Loucy (cell line): ENCODE results near the gene ECM2.

Experiments used
- EZH2phosphoT487 ChIP-seq: fragments of 200-600 bp; IDR thresholded peaks from 2 replicates; pipeline ENCODE4 v1.6.1; 2018; ENCODE audit warnings: antibody characterized with exemption, mild to moderate bottlenecking, moderate library complexity, borderline replicate concordance
- TF ChIP-seq, protein P1 (sequence below): fragments of 200-600 bp; sonication (generic); conservative IDR thresholded peaks from 2 replicates; pipeline ENCODE4 v1.5.1; 2014; ENCODE audit warnings: mild to moderate bottlenecking, antibody characterized with exemption, low read length

DNA sequence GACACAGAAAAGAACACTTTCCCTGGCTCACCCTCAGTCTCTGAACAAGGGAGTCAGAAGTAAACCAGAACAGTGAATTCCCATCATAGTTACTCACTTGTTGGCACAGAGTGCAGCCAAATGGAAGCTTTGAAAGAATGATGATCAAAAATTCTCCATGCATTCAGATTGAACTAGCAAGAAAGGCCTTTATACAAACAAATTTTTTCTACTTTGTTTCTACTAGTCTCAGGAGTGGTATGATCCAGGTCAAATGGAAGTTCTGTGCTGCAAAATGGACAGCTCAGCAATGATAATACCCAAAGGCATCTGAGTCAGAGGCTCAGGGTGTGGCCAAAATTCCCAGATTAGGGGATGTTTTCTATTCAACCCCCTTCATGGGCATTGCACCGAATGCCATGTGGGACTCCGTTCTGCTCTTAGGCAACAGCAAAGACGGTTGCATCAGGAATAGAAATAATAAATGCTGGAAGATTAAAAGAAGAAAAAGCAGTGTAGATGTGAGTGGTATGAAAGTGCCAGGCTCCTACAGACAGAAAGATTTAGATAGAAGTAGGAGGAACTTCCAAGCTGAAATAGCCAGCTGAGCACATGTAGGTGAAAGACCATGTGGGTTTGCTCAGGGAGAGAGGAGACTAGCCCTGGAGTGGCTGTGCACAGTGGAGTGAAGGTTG, 29.5 kb downstream of the ECM2 start:
- TF ChIP-seq, protein P1, sequence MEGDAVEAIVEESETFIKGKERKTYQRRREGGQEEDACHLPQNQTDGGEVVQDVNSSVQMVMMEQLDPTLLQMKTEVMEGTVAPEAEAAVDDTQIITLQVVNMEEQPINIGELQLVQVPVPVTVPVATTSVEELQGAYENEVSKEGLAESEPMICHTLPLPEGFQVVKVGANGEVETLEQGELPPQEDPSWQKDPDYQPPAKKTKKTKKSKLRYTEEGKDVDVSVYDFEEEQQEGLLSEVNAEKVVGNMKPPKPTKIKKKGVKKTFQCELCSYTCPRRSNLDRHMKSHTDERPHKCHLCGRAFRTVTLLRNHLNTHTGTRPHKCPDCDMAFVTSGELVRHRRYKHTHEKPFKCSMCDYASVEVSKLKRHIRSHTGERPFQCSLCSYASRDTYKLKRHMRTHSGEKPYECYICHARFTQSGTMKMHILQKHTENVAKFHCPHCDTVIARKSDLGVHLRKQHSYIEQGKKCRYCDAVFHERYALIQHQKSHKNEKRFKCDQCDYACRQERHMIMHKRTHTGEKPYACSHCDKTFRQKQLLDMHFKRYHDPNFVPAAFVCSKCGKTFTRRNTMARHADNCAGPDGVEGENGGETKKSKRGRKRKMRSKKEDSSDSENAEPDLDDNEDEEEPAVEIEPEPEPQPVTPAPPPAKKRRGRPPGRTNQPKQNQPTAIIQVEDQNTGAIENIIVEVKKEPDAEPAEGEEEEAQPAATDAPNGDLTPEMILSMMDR = no peak
- TF ChIP-seq EZH2phosphoT487 = no peak
